ENCODE measurements around the gene COA8. TPM values are rescaled to one million over a fixed set of nuclear protein-coding genes. Genes with fewer than 3 reads are reported as not detected.
A peak's percentile ranks its signal among the peaks of the same experiment; 100 is the strongest.

The COA8 gene
- total and polyA plus RNA-seq, 2 of the 13 experiments (the other 11 are each of a cell fraction or from before 2014, with no cell fraction given): 10.9 to 25.1 TPM

DNA sequence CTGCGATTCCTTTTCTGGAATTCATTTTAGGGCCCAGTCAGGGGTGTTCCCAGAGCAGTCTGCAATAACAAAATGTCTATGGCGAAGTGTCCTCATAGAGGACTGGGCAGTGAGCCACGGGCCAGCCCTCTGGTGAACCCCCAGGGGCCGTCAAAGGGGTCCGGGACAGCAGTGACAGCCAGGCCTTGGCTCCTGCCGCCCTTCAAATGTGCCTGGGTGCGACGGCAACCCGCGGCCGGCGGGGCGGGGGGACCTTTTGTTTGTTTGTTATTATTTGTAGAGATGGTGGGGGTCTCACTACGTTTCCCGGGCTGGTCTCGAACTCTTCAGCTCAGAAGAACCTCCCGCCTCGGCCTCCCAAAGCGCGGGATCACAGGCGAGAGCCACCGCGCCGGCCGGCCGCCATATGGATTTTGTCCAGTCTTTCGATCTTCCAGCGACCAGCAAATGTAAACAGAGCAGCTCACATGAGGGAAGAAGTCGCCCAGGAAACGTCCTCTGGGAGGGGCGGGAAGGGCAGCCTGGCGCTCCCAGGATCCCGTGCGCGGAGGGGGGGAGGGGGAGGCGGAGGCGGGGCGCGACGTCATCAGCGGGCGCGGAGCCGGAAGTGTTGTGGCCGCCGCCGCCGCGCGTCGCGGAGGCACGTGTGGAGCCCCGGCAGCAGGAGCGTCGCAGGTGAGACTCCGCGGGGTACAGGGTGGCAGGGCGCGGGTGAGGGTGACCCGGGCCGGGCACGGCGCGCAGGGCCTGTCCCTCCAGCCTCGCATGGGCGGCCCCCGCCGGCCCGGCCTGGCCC is 34.0 kb upstream of the COA8 start, which contains the start of gene TRMT61A (continued):
- TF ChIP-seq, protein P1, sequence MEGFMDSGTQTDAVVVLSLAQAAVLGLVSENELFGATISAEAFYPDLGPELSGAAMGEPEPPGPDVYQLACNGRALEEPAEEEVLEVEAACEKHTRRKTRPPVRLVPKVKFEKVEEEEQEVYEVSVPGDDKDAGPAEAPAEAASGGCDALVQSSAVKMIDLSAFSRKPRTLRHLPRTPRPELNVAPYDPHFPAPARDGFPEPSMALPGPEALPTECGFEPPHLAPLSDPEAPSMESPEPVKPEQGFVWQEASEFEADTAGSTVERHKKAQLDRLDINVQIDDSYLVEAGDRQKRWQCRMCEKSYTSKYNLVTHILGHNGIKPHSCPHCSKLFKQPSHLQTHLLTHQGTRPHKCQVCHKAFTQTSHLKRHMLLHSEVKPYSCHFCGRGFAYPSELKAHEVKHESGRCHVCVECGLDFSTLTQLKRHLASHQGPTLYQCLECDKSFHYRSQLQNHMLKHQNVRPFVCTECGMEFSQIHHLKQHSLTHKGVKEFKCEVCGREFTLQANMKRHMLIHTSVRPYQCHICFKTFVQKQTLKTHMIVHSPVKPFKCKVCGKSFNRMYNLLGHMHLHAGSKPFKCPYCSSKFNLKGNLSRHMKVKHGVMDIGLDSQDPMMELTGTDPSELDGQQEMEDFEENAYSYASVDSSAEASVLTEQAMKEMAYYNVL (CRISPR knock-in tag; IDR thresholded peaks at IDR 0.05; ENCODE audit: borderline replicate concordance): no peak
- TF ChIP-seq JUNB (CRISPR knock-in tag; IDR thresholded peaks at IDR 0.05; ENCODE audit: borderline replicate concordance) (no peak), ZNF556 (CRISPR knock-in tag; IDR thresholded peaks at IDR 0.05; ENCODE audit: borderline replicate concordance) (no peak), PHB2 (IDR thresholded peaks at IDR 0.05; ENCODE audit: partially characterized antibody) (no peak), CHD4 (IDR thresholded peaks at IDR 0.05; ENCODE audit: borderline replicate concordance, low read length) (no peak), U2AF1 (optimal IDR thresholded peaks at IDR 0.05; ENCODE audit: low read depth, low read length) (no peak), ZNF205 (CRISPR knock-in tag; IDR thresholded peaks at IDR 0.05) (no peak), ZNF557 (CRISPR knock-in tag; IDR thresholded peaks at IDR 0.05) (no peak), ZNF747 (CRISPR knock-in tag; IDR thresholded peaks at IDR 0.05; ENCODE audit: borderline replicate concordance) (0 out of 2 replicates have a peak, but pooled peaks have one; percentile 30), NCOR1 (IDR thresholded peaks at IDR 0.05; ENCODE audit: borderline replicate concordance, low read length) (no peak; the same call in 1 of the 2 replicates), ZNF333 (CRISPR knock-in tag; IDR thresholded peaks at IDR 0.05; ENCODE audit: borderline replicate concordance) (no peak), ARNT2 (CRISPR knock-in tag; IDR thresholded peaks at IDR 0.05; ENCODE audit: low read depth) (no peak; the same call in 1 of the 2 replicates), ZNF180 (CRISPR knock-in tag; IDR thresholded peaks at IDR 0.05; ENCODE audit: borderline replicate concordance, low read depth) (no peak)
- TF ChIP-seq, protein P2, sequence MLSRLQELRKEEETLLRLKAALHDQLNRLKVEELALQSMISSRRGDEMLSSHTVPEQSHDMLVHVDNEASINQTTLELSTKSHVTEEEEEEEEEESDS (CRISPR knock-in tag; IDR thresholded peaks at IDR 0.05; ENCODE audit: borderline replicate concordance): no peak
- TF ChIP-seq, protein P3, sequence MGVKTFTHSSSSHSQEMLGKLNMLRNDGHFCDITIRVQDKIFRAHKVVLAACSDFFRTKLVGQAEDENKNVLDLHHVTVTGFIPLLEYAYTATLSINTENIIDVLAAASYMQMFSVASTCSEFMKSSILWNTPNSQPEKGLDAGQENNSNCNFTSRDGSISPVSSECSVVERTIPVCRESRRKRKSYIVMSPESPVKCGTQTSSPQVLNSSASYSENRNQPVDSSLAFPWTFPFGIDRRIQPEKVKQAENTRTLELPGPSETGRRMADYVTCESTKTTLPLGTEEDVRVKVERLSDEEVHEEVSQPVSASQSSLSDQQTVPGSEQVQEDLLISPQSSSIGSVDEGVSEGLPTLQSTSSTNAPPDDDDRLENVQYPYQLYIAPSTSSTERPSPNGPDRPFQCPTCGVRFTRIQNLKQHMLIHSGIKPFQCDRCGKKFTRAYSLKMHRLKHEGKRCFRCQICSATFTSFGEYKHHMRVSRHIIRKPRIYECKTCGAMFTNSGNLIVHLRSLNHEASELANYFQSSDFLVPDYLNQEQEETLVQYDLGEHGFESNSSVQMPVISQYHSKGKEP (CRISPR knock-in tag; IDR thresholded peaks at IDR 0.05): no peak
- TF ChIP-seq, protein P4, sequence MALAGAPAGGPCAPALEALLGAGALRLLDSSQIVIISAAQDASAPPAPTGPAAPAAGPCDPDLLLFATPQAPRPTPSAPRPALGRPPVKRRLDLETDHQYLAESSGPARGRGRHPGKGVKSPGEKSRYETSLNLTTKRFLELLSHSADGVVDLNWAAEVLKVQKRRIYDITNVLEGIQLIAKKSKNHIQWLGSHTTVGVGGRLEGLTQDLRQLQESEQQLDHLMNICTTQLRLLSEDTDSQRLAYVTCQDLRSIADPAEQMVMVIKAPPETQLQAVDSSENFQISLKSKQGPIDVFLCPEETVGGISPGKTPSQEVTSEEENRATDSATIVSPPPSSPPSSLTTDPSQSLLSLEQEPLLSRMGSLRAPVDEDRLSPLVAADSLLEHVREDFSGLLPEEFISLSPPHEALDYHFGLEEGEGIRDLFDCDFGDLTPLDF (CRISPR knock-in tag; IDR thresholded peaks at IDR 0.05): peak; percentile 40
- TF ChIP-seq, protein P5, sequence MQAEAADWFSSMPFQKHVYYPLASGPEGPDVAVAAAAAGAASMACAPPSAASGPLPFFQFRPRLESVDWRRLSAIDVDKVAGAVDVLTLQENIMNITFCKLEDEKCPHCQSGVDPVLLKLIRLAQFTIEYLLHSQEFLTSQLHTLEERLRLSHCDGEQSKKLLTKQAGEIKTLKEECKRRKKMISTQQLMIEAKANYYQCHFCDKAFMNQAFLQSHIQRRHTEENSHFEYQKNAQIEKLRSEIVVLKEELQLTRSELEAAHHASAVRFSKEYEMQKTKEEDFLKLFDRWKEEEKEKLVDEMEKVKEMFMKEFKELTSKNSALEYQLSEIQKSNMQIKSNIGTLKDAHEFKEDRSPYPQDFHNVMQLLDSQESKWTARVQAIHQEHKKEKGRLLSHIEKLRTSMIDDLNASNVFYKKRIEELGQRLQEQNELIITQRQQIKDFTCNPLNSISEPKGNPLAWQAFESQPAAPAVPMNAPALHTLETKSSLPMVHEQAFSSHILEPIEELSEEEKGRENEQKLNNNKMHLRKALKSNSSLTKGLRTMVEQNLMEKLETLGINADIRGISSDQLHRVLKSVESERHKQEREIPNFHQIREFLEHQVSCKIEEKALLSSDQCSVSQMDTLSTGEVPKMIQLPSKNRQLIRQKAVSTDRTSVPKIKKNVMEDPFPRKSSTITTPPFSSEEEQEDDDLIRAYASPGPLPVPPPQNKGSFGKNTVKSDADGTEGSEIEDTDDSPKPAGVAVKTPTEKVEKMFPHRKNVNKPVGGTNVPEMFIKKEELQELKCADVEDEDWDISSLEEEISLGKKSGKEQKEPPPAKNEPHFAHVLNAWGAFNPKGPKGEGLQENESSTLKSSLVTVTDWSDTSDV (CRISPR knock-in tag; IDR thresholded peaks at IDR 0.05): no peak; the same call in 1 of the 2 replicates

Measured in HepG2 (cell line).